Activated CD8-positive, alpha-beta memory T cell treated with anti-CD3 and anti-CD28 coated beads for 24 hours (primary cell): Measurements from ENCODE around the gene TMEM92.
"Not testable (repeated sequence)": the region's sequence is repeated elsewhere in the genome, so short reads cannot be mapped to it uniquely, and the experiment has no call there.

Source experiments
- DNase-seq: peaks from one replicate; pipeline ENCODE4 v3.0.0-alpha.2; 2020

Gene TMEM92

DNA sequence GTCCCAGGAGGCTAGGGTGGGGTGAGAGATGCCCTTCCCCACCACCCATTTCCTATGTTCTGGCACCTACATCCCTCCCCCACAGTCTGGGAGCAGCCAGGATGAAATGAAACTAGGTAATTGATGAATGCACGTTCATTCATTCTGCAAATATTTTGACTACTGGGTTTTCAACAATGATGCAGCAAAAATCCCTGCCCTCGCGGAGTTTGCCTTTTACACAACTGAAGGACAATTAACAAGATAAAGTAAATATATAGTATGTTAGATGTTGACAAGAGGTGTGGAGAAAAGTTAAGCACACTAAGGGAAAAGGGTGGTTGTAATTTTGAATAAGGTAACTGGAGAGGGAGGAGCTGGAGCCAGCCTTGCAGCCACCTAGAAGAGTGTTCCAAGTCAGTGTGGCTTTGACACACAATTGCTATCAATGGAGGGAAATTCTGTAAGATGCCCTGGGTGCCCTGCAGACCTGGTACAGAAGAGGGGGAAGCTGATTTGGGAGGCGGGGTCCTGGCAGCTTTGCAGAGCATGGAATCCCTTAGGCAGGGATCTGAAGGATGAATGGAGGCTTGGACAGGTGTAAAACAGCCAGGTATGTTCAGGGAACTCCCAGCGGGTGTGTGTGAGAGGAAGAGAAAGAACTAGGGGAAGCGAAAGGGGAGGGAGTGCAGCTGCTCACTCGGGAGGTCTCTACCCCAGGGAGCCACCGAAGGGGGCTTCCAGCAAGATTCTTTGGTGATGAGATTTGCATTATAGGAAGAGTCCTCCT, 2.5 kb downstream of the TMEM92 start:
- DNase-seq, result no peak

DNA sequence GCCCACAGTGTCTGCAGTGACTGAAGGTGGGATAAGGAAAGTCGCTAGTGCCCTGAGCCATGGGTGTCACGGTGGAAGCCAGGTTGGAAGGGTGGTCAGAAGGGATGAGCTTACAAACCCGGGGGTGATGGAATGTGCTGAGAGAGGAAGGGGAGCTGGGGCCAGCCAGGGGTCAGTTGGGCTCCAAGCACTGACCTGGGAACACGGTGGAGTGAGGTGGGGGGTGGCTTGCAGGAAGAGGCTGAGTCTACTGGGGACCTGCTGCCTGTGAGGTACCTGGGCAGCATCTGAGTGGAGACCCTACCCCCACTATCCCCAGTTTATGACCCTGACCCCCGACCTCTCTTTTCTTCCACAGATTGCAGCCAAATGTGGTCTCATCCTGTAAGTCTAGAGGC, 3.1 kb downstream of the TMEM92 start:
- no peak for DNase-seq

DNA sequence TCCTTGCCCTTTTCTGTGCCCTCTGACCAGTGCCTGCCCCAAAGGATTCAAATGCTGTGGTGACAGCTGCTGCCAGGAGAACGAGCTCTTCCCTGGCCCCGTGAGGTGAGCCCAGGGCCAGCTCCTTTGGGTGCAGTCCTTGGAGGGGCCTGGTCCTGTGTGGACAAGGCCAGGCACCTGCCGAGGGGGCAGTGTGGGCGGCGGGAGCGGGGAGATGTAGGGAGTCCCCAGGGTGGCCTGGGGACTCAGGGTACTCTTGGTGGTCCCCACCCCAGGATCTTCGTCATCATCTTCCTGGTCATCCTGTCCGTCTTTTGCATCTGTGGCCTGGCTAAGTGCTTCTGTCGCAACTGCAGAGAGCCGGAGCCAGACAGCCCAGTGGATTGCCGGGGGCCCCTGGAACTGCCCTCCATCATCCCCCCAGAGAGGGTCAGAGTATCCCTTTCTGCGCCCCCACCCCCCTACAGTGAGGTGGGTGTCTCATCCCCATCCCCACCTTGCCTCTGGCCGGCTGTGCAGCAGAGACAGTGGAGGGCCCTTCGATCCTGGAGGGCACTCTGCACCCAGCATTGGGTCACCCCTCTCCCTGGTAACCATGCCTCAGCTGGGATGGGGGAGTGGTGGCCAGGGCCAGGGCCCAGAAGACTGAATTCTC, 4.4 kb downstream of the TMEM92 start:
- DNase-seq, result no peak

DNA sequence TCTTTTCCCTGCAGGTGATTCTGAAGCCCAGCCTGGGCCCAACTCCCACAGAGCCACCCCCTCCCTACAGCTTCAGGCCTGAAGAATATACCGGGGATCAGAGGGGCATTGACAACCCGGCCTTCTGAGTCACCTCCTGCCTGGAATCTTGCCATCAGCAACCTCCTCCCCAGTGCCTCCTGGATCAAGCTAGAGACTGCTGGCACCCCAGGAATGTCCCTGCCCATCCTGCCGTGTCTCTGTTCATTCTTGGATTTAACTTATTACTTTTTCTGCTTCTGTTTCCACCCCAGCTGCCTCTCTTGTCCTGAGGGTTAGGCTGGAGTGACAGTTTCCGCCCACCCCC, 4.9 kb downstream of the TMEM92 start:
- DNase-seq, result no peak

DNA sequence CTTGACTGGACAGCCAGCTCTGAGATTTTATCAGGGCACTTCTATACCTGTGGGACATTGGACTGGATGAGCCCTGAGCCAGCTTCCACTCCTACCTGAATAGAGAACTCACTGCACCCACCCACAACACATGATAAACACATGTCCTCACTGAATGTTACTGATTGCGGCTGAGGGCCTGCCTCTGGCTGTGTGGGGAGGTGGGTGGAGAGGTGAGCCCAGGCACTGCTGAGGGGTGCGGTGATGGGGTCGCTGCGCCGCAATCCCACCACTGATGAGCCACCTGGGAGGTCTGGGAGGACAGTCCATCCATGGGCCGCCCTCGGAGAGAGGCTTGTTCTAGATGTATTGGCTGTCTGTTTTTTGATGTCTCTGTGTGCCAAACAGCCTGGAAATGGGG, 5.4 kb downstream of the TMEM92 start:
- DNase-seq, result no peak

DNA sequence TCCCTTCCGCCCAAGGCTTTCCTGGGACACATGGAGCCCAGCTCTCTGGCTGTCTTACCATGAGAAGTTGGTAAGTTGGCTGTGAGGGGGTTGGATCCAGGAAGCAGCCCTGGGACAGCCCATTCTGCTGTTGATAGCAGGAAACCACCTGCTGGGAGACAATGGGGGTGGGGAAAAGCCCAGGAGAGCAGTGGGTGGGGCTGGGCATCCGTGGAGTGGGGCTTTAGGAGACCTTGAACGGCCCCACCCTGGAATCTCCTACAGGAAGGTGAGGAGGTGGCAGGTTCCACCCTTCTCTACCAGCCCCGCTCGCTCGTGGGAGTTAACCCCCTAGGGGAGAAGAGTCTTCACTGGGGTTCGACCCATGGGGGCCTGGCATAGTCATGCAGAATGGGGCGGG, 5.8 kb downstream of the TMEM92 start:
- no peak for DNase-seq

DNA sequence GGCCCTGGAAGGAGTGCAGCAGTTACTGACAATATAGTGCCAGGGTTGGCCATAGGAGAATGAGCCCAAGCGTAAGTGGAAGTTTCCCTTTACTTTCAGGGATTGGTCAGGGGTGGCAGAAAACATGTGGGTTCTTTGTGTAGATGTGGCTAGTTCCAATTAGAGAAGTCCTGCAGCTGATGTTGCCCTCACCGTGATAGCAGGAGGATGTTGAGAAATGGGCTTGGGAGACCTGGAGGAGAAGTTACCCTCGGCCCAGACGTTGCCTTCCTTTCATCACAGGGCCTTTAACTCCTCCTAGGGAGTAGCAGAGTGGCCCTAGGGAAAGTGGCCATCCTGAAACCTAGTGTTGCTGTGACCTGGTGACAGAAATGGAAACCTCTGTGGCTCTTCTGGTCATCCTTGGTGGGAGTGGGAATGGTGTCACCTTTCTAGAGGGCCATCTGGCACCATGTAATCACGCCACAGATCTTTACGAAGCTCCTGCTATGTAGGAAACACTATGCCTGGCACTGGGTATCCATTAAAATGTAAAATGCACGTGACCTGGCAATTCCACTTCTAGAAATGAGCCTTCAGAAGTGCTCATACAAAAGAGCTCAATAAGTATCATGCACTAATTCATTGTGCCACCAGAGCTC, 6.7 kb downstream of the TMEM92 start:
- DNase-seq, result no peak

DNA sequence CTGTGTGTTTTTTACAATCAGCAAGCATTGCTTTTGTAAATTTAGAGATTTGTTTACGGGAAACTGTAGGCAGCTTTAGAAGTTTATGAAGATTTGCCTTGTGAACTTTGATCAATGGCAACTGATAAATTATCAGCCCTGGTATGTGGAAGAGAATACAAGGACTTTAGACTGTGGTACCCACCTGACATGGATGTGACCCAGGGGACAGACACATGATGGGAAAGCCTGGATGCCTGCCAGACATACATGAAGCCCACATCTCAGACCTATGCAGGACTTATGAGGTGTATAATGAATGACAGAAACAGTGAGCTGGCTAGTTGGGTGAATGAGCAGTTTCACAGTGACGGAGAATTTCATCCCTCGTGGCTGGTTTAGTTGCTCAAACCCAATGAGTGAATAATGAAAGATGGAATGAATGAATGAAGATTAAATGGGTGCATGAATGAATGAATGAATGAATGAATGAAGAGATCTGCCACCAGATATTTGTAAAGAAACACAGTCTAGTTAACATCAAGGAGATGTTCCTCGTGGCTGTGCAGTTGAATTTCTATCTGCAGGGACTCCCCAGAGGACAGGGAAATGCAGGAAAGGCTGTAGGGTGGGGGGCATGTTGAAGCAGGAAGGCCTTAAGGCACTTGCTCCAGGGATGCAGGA, 7.6 kb downstream of the TMEM92 start:
- no peak for DNase-seq

DNA sequence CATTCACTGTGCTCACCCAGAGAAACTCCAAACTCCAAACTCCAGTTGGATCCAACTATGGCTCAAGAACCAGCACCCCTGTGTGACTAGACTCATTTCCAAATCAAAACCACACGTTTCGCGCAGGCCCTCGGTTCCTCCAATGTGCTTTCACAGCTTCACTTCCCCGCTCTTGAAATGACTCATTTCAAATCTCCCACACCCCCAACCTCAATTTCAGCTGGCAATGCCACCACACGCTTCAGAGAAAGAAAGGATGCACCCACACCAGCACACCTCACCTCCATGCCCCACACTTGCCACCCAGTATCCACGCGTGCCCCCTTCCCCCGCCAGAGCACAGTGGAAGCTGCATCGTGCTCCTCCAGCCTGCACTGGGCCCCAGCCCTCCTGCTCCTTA, 9.0 kb downstream of the TMEM92 start:
- DNase-seq, result no peak

DNA sequence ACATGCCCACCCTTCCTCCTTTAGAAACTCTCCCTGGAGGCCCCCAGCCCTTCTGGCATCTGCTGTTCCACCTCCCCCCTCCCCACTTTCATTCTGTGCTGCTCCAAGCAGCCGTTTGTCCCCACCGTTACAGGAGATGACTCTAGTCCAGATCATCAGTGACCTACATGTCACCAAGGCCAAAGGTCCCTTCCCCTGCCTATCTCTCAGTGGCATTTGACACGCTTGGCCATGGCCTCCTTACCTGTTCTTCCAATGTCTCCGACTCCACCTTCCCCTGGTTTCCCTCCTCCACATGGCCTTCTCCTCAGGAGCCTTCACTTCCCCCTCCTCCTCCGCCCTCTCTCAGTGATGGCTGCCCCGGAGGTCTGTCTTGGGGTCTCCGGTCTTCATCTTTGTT, 9.4 kb downstream of the TMEM92 start:
- DNase-seq, result no peak

DNA sequence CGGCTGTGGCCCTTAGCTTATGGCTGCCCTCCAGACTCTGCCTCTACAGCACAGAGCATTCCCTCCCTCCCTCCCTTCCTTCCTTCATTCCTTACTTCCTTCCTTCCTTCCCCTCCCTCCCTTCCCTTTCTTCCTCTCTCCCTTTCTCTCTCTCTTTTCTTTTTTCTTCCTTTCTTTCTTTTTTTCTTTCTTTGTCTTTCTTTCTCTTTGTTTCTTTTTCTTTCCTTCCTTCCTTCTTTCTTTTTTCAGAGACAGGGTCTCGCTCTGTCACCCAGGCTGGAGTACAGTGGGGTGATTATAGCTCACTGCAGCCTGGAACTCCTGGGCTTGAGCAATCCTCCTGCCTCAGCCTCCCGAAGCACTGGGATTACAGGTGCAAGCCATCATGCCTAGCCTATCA, 11.7 kb downstream of the TMEM92 start:
- no peak for DNase-seq

DNA sequence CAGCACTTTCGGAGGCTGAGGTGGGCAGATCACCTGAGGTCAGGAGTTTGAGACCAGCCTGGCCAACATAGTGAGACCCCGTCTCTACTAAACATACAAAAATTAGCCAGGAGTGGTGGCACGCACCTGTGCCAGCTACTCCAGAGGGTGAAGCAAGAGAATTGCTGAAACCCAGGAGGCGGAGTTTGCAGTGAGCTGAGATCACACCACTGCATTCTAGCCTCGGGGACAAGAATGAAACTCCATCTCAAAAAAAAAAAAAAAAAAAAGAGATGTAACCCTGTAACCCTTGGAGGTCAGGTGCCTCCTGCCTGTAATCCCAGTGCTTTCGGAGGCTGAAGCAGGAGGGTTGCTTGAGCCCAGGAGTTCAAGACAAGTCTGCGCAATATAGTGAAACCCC, 13.0 kb downstream of the TMEM92 start:
- not testable (repeated sequence) for DNase-seq

DNA sequence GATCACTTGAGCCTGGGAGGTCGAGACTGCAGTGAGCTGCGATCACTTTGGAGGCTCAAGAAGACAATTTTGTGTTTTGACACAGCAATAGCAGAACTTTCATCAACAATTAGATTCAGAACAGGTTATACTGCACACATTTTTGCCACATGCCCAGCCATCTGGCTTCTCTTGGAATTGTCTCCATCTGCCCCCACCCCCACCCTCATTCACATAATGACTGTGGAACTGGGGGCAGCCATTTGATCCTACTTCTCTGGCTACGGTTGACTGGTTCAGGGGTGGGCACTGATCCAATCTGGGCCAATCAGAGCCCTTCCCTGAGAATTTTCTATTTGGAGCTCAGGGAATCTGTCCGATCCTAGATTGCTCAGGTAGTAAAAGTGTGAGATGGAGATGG, 14.0 kb downstream of the TMEM92 start:
- no peak for DNase-seq

DNA sequence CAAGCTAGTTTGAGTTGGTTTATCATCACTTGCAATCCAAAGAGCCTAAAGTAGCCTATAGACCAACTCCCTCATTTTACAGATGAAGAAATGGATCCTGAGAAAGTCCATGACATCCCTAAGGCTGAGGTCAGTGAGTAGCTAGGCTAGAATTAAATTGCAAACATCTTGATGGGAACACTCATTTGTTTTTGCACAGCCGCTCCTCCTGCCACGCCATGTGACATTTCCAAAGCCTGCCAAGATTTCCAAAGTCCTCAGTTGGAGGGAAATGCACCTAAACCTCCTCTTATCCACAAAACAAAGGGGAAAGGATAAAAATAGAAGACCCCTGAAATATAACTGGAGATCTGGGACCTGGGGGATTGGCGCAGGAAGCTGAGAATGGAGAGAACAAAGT, 15.0 kb downstream of the TMEM92 start:
- no peak for DNase-seq

DNA sequence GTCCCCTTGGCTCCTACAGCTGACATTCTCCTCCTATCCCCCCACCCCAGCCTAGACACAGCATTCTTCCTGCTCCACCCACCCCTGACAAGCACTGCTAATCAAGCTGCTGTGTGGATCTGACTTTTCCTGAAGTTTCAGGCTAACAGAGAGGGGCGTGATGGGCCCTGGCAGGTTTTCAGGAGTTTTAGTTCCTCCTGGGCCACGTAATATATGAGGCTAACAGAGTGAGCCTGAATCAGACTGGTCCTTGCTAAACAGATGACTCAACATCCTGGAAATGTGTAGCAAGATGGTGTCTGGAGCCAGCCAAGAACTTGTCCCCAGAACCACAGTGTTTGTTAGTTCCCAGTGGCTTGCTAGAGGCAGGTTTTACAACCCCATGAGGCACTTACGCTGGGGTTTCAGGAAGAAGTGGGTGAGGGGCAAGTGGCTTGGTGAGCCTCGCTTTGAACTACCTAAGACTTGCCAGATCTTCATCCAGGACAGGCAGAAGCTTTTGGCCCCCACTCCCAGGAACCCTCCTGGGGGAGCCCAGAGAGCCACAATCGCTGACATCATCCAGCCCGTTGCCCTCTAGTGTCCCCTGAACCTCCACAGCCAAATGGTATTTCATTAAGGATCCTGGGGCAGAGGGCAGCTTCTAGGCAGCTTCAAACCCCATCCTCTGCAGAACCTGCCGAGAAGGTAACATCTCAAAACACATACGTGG, 15.9 kb downstream of the TMEM92 start:
- DNase-seq, result no peak

DNA sequence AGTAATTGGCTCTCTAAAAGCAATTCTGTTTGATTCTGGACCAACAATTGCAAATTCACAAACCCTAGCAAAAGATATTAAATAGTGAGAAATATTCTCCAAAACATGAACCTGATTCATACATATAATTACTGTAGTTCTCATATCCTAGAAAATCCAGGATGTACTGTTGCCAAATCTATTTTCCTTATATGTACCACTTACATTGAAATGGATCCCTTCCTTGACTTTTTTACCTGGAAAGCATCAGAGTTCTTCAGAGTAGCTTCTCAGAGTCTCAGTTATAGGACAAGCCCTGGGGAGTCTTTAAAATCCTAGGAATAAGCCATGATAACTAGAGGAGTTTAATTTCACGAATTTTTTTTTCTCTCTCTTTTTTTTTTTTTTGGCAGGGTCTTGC, 16.7 kb downstream of the TMEM92 start:
- DNase-seq, result no peak

DNA sequence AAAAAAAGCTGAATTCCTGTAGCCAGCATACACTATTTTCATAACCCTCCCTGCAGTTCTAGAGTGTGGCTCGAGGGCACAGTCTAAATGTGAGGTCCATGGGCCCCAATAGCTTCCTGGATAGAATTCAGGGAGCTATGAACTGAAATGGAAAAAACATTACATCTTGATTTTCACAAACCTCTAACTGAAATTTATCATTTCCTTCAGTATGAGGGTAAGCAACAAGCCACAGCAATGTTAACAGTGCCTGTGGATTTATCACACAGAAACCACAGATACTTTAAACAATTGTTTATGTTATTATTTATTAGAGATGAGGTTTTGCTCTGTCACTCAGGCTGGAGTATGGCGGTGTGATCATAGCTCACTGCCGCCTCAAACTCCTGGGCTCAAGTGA, 18.2 kb downstream of the TMEM92 start:
- DNase-seq, result no peak

DNA sequence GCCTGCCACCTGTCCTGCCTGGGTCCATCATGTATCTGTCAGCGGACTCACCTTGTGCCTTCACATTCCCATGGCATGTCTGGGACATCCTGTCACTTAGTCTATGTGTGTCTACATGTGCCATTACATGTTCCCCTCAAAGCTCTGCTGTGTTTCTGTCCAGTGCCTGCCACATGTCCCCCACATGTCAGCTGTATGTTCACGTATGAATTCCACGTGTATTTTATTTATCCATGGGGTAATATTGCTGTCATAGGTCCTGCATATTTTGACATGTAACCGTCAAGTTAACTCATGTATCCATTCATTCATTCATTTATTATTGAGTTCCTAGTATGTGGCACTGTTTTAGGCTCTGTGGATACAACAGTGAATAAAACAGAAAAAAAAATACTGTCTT, 20.8 kb downstream of the TMEM92 start:
- no peak for DNase-seq

DNA sequence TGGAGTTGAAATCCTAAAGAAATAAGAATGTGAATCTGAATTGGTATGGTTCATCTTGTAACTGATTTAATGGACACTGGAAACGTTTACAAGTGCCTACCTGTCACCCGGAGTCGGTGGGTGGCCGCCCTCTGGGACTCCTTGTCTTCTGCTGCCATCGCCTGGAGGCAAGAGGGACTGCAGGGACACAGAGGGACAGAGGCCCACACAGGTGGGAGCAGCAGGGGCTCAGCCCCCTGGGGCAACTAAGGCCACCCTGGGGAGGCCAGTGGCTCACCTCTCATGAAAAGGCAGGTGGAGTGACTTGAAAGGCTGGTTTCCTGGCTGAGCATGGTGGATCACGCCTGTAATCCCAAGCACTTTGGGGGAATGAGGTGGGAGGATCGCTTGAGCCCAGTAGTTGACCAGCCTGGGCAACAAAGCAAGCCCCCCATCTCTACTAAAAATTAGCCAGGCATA, 23.2 kb downstream of the TMEM92 start:
- DNase-seq, result peak; percentile 90

DNA sequence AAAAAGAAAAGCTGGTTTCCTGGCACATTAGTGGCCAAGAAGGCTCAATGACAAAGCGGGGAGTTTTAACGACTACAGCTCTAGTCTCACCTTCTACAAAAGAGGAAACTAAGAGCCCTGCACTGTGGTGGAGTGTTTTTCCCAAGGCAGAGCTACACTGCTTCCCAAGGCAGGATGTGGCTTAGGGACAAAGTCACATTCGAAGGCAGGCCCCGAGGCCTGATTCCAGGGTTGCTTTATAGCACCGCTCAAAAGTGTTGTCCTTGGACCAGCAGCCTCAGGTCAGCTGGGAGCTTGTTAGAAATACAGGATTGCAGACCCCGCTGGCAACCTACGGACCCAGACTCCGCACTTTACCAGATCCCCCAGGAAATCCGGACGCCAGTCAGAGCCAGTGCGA, 23.8 kb downstream of the TMEM92 start:
- no peak for DNase-seq

DNA sequence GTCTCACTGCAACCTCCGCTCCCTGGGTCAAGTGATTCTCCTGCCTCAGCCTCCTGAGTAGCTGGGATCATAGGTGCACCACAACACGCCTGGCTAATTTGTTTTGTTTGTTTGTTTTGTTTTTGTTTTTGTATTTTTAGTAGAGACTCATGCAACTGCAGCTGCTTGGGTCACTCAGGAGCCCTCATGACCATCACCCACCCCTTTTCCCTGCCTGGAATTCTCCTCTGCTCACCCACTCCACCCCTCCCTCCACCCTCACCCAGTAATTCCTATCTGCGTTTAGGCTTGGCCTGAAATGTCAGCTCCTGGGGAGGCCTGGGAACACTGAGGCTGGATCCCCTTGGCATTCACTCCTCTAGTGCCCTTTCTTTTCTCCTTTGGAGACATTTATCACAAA, 25.5 kb downstream of the TMEM92 start:
- DNase-seq, result no peak

DNA sequence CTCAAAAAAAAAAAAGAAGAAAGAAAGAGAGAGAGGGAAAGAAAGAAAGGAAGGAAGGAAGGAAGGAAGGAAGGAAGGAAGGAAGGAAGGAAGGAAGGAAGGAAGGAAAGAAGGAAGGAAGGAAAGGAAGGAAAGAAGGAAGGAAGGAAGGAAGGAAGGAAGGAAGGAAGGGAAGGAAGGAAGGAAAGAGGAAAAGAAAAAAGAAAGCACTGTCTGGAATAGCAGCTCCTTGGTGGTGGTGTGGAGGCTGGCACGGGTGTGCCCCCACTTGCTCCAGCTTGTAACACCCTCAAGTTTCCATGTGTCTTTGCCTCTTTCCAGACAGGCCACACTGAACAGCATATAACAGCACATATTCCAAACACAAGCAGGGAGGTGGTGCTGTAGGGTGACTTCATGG, 26.6 kb downstream of the TMEM92 start:
- DNase-seq, result not testable (repeated sequence)

DNA sequence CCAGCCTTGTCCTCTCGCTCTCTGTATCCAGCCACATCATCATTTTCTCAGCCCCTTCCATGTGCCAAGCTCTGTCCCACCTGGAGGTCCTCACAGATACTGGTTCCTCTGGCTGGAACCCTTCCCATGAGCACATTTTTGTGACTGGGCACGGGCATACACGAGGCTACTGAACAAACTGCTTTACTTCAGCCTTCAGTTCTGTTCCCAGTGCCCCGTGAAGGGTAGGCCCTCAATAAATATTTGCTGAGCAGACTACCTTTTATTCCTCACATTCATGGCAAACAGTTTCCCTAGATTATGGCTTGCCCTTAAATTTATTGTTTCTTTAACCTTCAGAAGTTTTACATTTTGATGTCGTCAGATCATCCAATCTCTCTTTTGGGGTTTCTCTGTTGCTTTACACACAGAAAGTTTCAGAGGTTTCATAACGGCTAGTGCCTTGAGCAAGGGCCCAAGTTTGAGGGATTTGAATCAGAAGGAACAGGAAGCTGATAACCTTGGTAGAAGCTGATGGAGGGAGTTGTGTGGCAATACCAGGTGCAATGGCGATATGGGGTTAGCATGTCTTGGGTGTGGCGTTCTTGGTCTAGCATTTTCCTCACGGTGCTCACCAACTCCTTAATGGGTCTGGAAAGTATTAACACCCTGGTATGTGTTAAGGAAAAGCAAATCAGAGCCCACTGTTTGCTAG, 27.8 kb downstream of the TMEM92 start:
- no peak for DNase-seq
